Heart right ventricle (tissue), 16 donors: Measurements from ENCODE around the gene ITSN1. TPM values are rescaled to one million over a fixed set of nuclear protein-coding genes. Genes with fewer than 3 reads are reported as not detected.
A peak's percentile ranks its signal among the peaks of the same experiment; 100 is the strongest.

Source experiments
- ATAC-seq, 8 donors: fragments of 200-7000 bp; cut with Tn5 transposase; one replicate each; pipeline ENCODE4 v1.9.1; 2020; ENCODE audit warnings: mild to moderate bottlenecking in 8 of 8, moderate library complexity in 8 of 8, moderate number of reproducible peaks in 1 of 8
- DNase-seq, 2 donors: peaks; one replicate each; pipeline ENCODE4 v3.0.0-alpha.2; 2020
- H3K27ac ChIP-seq, 10 donors: fragments of 200-600 bp; sonication (generic) in 2 of 10; one replicate each; pipeline versions ENCODE4 v1.5.0 to v1.8.0; 2020 to 2022; ENCODE audit warnings: mild to moderate bottlenecking in 3 of 10
- H3K27me3 ChIP-seq, 7 donors: fragments of 200-600 bp; one replicate each; pipeline ENCODE4 v1.8.0; 2021 to 2022; ENCODE audit warnings: mild to moderate bottlenecking in 2 of 7
- H3K36me3 ChIP-seq, 9 donors: fragments of 200-600 bp; sonication (generic) in 1 of 9; one replicate each; pipeline versions ENCODE4 v1.5.0 to v1.8.0; 2020 to 2022; ENCODE audit warnings: mild to moderate bottlenecking in 2 of 9
- H3K4me1 ChIP-seq, 9 donors: fragments of 200-600 bp; sonication (generic) in 1 of 9; one replicate each; pipeline versions ENCODE4 v1.5.0 to v1.8.0; 2020 to 2022; ENCODE audit warnings: mild to moderate bottlenecking in 4 of 9
- H3K4me3 ChIP-seq, 10 donors: fragments of 200-600 bp; sonication (generic) in 2 of 10; one replicate each; pipeline versions ENCODE4 v1.5.0 to v1.8.0; 2020 to 2022; ENCODE audit warnings: mild to moderate bottlenecking in 7 of 10, moderate library complexity in 2 of 10
- H3K9me3 ChIP-seq, 11 donors: fragments of 200-600 bp in 10 of 11; sonication (generic) in 2 of 11; one replicate each; pipeline versions ENCODE4 v1.5.0 to v1.8.0; 2013 to 2022; ENCODE audit warnings: mild to moderate bottlenecking in 2 of 11, control low read depth in 1 of 11, moderate library complexity in 1 of 11
- WGBS, 2 donors: extraction: QIAGEN DNeasy Blood & Tissue Kit; methylation state at CpG; one replicate each; pipeline ENCODE4 v1.1.7; 2013; ENCODE audit warnings: inconsistent platforms in 1 of 2; 5-methylcytosine and 5-hydroxymethylcytosine counted together
- intact Hi-C, 10 donors: fragments of 100-400 bp; cut with DNase I; formaldehyde crosslinking; loops; one replicate each; pipeline versions ENCODE4 v1.11.1 to v1.14.2; 2022
- polyA plus RNA-seq, 2 donors: library from polyadenylated mRNA; stranded (reverse); fragments of 200-250 nt; gene quantifications; one replicate each; pipeline ENCODE4 v1.2.3, GENCODE V29; 2013
- total RNA-seq, 10 donors: library from RNA; stranded (reverse); fragmentation: NEBNext Ultra II Directional in 3 of 10; extraction: Animal tissue kit (Norgen Biotek cat#: 25700) in 3 of 10; gene quantifications; one replicate each; pipeline versions ENCODE4 v1.2.1 to v1.2.4, GENCODE V29; 2021 to 2023
- TF ChIP-seq, protein P1 (sequence below), 9 donors: fragments of 200-600 bp; sonication (generic) in 2 of 9; IDR thresholded peaks; one replicate each; pipeline versions ENCODE4 v1.5.0 to v1.8.0; 2021 to 2022; ENCODE audit warnings: antibody characterized with exemption in 9 of 9, mild to moderate bottlenecking in 5 of 9, moderate library complexity in 1 of 9
- donor health status: Arrhythmogenic right ventricular cardiomyopathy.
- donor health status: ischemic (EF 13 %, LVEDD 7.1; RV severe dilation, severe dysfunction).
- donor health status: healthy with polysubstance abuse.
- donor health status: DM: no; HTN: yes; CAD: no.
- donor health status: DM: no; HTN: no; CAD: no.
- donor health status: ischemic (EF 25% LVEDD 6.9; RV normal size, moderate dysfunction).
- donor health status: ischemic (EF 25% LVEDD 5.7; RV mildly dilated, moderate dysfunction).
- donor health status: healthy.
- donor health status: DM: yes; HTN: yes; CAD: no.
- donor health status: Ischemic cardiomyopathy.
- donor health status: ischemic (EF 35%, LVEDD 5.7; RV mildly dilated, moderate dysfunction).
- donor health status: nonischemic (EF 11% LVEDD 7.7; RV severe dilation, severe dysfunction).
- donor health status: DM: yes; HTN: yes; CAD: no.
- donor health status: PGD.
- donor health status: ischemic (EF 29% LVEDD 5.4; RV normal size, mild dysfunction).
- donor health status: nonischemic (EF 23%, LVEDD 6.1; RV moderate dilation, normal function).

ITSN1 gene
- total and polyA plus RNA-seq, 12 donors, result 14.6 to 47.3 (median 32.3) TPM

- WGBS, 2 donors, result 51 to 70% methylated on average over 5 of the region's 5 CpGs
- Histone ChIP-seq H3K36me3 (peaks cover 0 to 34% (median 3%) of the 10 kb centered on the region in 9 donors), H3K27ac (peak overlapping the region in 8 of 10 donors; percentile 10 to 80 (median 62)), H3K27me3 (no peaks in the 10 kb centered on the region), H3K4me3 (peak overlapping the region in 1 of 10 donors; percentile 6), H3K9me3 (no peaks in the 10 kb centered on the region), H3K4me1 (peaks cover 5 to 56% (median 19%) of the 10 kb centered on the region in 9 donors)
- intact Hi-C loops, result loop anchor here in 1 of 10 donors (10.0 kb wide), 1 partner anchor 167 kb away; the partner anchor contains the start of genes CRYZL1 and ITSN1
- peak in 7 of 8 donors; percentile 10 to 25 (median 17) for ATAC-seq
- TF ChIP-seq, protein P1, sequence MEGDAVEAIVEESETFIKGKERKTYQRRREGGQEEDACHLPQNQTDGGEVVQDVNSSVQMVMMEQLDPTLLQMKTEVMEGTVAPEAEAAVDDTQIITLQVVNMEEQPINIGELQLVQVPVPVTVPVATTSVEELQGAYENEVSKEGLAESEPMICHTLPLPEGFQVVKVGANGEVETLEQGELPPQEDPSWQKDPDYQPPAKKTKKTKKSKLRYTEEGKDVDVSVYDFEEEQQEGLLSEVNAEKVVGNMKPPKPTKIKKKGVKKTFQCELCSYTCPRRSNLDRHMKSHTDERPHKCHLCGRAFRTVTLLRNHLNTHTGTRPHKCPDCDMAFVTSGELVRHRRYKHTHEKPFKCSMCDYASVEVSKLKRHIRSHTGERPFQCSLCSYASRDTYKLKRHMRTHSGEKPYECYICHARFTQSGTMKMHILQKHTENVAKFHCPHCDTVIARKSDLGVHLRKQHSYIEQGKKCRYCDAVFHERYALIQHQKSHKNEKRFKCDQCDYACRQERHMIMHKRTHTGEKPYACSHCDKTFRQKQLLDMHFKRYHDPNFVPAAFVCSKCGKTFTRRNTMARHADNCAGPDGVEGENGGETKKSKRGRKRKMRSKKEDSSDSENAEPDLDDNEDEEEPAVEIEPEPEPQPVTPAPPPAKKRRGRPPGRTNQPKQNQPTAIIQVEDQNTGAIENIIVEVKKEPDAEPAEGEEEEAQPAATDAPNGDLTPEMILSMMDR (IDR thresholded peaks at IDR 0.05), result no peak
- DNase-seq, result no peak
Observed at GRCh38 chr21:33811167-33812010, 169.1 kb downstream of the ITSN1 start.

DNA sequence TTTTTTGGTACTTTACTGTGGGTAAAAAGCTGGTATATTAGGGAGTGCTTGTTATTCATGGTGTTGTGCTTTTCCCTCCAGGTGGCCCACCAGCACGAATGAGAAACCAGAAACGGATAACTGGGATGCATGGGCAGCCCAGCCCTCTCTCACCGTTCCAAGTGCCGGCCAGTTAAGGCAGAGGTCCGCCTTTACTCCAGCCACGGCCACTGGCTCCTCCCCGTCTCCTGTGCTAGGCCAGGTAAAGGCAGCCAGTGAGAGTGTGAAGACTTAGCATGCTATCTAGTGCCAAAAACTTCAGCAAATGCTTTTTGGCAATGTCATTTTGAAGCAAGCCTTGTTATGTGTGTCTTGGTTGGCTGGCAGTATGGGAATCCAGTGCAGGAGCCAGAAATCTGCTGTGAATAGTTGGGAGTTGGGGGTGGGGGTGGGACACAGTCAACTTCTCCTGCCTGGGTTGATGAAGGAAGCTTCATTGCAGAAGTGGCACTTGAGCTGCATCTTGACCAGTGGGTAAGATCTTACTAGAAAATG lies 171.6 kb downstream of the ITSN1 start:
- WGBS, 2 donors, result 96 to 99% methylated on average over 7 of the region's 7 CpGs
- no peak overlapping the region for H3K4me3 ChIP-seq
- no peaks in the 10 kb centered on the region for H3K27me3 ChIP-seq
- peak overlapping the region in 1 of 10 donors; percentile 80 for H3K27ac ChIP-seq
- DNase-seq (no peak), ATAC-seq (no peak)
- no peaks in the 10 kb centered on the region for H3K9me3 ChIP-seq
- intact Hi-C loops, result loop anchor here in 1 of 10 donors (10.0 kb wide), 1 partner anchor 169 kb away; the partner anchor contains the start of genes CRYZL1 and ITSN1
- peaks cover 5 to 67% (median 19%) of the 10 kb centered on the region in 9 donors for H3K4me1 ChIP-seq
- H3K36me3 ChIP-seq, result peaks cover 0 to 58% (median 3%) of the 10 kb centered on the region in 9 donors
- TF ChIP-seq, protein P1 (IDR thresholded peaks at IDR 0.05), result no peak

GRCh38 chr21:33815143-33815707 lies 172.9 kb downstream of the ITSN1 start:
- H3K27me3 ChIP-seq, result no peaks in the 10 kb centered on the region
- DNase-seq, result peak in 1 of 2 donors; percentile 18
- intact Hi-C loops, result loop anchor here in 1 of 10 donors (10.0 kb wide), 1 partner anchor 170 kb away; the partner anchor contains the start of genes CRYZL1 and ITSN1
- TF ChIP-seq, protein P1 (IDR thresholded peaks at IDR 0.05), result no peak
- peak overlapping the region in 1 of 10 donors; percentile 69 for H3K27ac ChIP-seq
- no peaks in the 10 kb centered on the region for H3K9me3 ChIP-seq
- H3K36me3 ChIP-seq, result peaks cover 0 to 71% (median 3%) of the 10 kb centered on the region in 9 donors
- H3K4me3 ChIP-seq, result no peak overlapping the region
- 78% methylated on average over 7 of the region's 7 CpGs for WGBS, 2 donors
- peak in 7 of 8 donors; percentile 37 to 62 (median 52) for ATAC-seq
- H3K4me1 ChIP-seq, result peaks cover 5 to 61% (median 18%) of the 10 kb centered on the region in 9 donors

GRCh38 chr21:33816174-33816573 lies 173.9 kb downstream of the ITSN1 start:
- H3K4me1 ChIP-seq, result peaks cover 0 to 52% (median 9%) of the 10 kb centered on the region in 9 donors

More at GRCh38 chr21:33816174-33816573, 173.9 kb downstream of the ITSN1 start:
- no peak overlapping the region for H3K4me3 ChIP-seq
- TF ChIP-seq, protein P1 (IDR thresholded peaks at IDR 0.05), result no peak
- intact Hi-C loops, result loop anchor here in 1 of 10 donors (10.0 kb wide), 1 partner anchor 171 kb away; the partner anchor contains the start of genes CRYZL1 and ITSN1
- no peak for DNase-seq
- no peaks in the 10 kb centered on the region for H3K27me3 ChIP-seq
- WGBS, 2 donors, result 93 to 97% methylated on average over 2 of the region's 2 CpGs
- peak overlapping the region in 1 of 10 donors; percentile 21 for H3K27ac ChIP-seq
- peaks cover 0 to 81% (median 7%) of the 10 kb centered on the region in 9 donors for H3K36me3 ChIP-seq
- no peak for ATAC-seq
- no peaks in the 10 kb centered on the region for H3K9me3 ChIP-seq
